ENCODE data around the gene MIAT. TPM values are rescaled to one million over a fixed set of nuclear protein-coding genes. Genes with fewer than 3 reads are reported as not detected.
A peak's percentile ranks its signal among the peaks of the same experiment; 100 is the strongest.

Gene MIAT
- total and polyA plus RNA-seq, 5 donors from 2014 or later: 1.4 to 305 (median 2.7) TPM

DNA sequence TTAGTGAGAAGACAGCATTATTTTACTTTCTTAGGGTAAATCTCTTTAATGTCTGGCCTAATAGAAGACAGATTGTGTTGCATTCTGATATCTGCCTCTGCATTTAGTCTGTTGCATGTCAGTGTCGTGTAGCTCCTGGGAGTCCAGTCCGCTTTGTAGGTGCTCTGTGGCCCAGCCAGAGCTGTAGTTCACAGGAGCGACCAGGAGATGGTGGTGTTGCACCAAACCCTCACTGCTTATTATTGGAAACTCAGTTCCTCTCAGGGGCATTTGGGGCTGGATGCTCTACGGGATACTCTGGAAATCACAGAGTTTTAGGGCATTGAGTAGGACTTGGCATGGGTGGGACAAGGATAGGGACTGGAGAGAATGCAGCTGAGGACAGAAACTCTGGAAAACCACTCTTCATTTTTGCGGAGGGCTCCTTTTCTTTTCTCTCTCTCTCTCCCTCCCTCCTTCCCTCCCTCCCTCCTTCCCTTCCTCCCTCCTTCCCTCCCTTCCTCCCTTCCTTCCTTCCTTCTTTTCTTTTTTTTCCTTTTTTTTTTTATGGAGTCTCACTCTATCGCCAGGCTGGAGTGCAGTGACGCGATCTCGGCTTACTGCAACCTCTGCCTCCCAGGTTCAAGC is 21.7 kb downstream of the MIAT start:
- peaks cover 18 to 84% (median 50%) of the 10 kb centered on the region in 4 donors for H3K4me1 Mint-ChIP-seq
- Histone ChIP-seq H3K4me1 (ENCODE audit: control insufficient read depth, insufficient read depth, low read length, poor library complexity, severe bottlenecking) (peaks cover 43% of the 10 kb centered on the region), H3K9me3 (ENCODE audit: control insufficient read depth in 2 of 2, low read length in 2 of 2) (no peaks in the 10 kb centered on the region), H3K4me3 (ENCODE audit: low read depth, low read length) (peak overlapping the region; percentile 41), H3K27me3 (ENCODE audit: control insufficient read depth, insufficient read depth, low read length) (no peaks in the 10 kb centered on the region), H3K27ac (ENCODE audit: insufficient read depth, low read length, poor library complexity, severe bottlenecking) (no peak overlapping the region), H3K36me3 (ENCODE audit: control insufficient read depth, insufficient read depth, low read length) (peaks cover 55% of the 10 kb centered on the region)
- peaks cover 50% of the 10 kb centered on the region for H3K36me3 Mint-ChIP-seq
- ATAC-seq (ENCODE audit: low read depth in 2 of 2) (peak; percentile 68 to 79), DNase-seq (peak; percentile 59 to 75 (median 63))
- no peaks in the 10 kb centered on the region for H3K27me3 Mint-ChIP-seq
- H3K27ac Mint-ChIP-seq: peak overlapping the region; percentile 42 to 87 (median 77)
- peak overlapping the region in 3 of 4 donors; percentile 60 to 80 (median 70) for H3K4me3 Mint-ChIP-seq
- H3K9me3 Mint-ChIP-seq: no peaks in the 10 kb centered on the region

DNA sequence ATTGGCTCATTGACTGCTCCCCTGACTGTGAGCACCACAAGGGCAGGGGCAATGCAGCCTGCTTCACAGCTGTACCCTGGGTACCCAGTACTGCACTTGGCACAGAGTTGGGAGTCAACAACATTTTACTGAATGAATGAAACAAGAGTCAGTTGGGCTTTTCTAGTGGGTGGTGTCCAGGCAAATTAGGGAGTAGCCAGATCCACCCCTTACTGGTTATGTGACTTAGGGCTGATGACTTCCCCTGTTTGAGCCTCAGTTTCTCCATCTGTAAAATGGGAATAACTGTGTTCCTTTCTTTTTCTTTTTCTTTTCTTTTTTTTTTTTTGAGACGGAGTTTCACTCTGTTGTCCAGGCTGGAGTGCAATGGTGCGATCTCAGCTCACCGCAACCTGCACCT is 23.1 kb downstream of the MIAT start:
- Mint-ChIP-seq H3K36me3 (peaks cover 39% of the 10 kb centered on the region), H3K27me3 (no peaks in the 10 kb centered on the region), H3K9me3 (no peaks in the 10 kb centered on the region), H3K4me3 (no peak overlapping the region), H3K4me1 (peaks cover 11 to 81% (median 45%) of the 10 kb centered on the region in 4 donors), H3K27ac (peak overlapping the region in 2 of 3 donors; percentile 13 to 75)
- no peaks in the 10 kb centered on the region for H3K9me3 ChIP-seq (ENCODE audit: control insufficient read depth in 2 of 2, low read length in 2 of 2)
- peaks cover 64% of the 10 kb centered on the region for H3K36me3 ChIP-seq (ENCODE audit: control insufficient read depth, insufficient read depth, low read length)
- no peak overlapping the region for H3K27ac ChIP-seq (ENCODE audit: insufficient read depth, low read length, poor library complexity, severe bottlenecking)
- DNase-seq: no peak
- no peaks in the 10 kb centered on the region for H3K27me3 ChIP-seq (ENCODE audit: control insufficient read depth, insufficient read depth, low read length)
- peaks cover 29% of the 10 kb centered on the region for H3K4me1 ChIP-seq (ENCODE audit: control insufficient read depth, insufficient read depth, low read length, poor library complexity, severe bottlenecking)
- ATAC-seq (ENCODE audit: low read depth in 2 of 2): no peak
- no peak overlapping the region for H3K4me3 ChIP-seq (ENCODE audit: low read depth, low read length)

DNA sequence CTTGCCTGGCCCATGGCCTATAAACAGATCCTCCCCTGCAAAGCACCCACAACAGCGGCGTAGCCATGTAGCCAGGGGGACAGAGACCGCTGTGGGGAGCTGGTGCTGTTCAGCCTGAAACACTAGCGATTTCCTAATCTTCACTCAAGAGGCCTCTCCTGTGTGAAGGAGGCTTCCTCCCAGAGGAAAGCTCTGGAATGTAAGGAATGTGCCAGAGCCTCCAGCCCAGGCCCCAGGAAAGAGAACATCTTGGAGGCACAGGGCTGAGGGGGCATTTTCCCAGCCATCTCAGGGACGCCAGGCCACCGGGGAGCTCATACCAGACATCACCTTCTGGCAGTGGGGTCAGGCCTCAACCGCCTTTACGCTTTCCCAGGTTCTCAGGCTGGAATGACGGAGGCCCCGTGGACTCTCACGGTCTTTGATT is 24.0 kb downstream of the MIAT start:
- H3K27ac ChIP-seq (ENCODE audit: insufficient read depth, low read length, poor library complexity, severe bottlenecking): no peak overlapping the region
- Mint-ChIP-seq H3K9me3 (no peaks in the 10 kb centered on the region), H3K36me3 (peaks cover 31% of the 10 kb centered on the region), H3K27me3 (no peaks in the 10 kb centered on the region), H3K27ac (peak overlapping the region in 1 of 3 donors; percentile 75), H3K4me3 (no peak overlapping the region), H3K4me1 (peaks cover 11 to 81% (median 41%) of the 10 kb centered on the region in 4 donors)
- H3K4me1 ChIP-seq (ENCODE audit: control insufficient read depth, insufficient read depth, low read length, poor library complexity, severe bottlenecking): peaks cover 20% of the 10 kb centered on the region
- peaks cover 64% of the 10 kb centered on the region for H3K36me3 ChIP-seq (ENCODE audit: control insufficient read depth, insufficient read depth, low read length)
- ATAC-seq (ENCODE audit: low read depth in 2 of 2) (no peak), DNase-seq (no peak)
- H3K4me3 ChIP-seq (ENCODE audit: low read depth, low read length): no peak overlapping the region
- no peaks in the 10 kb centered on the region for H3K9me3 ChIP-seq (ENCODE audit: control insufficient read depth in 2 of 2, low read length in 2 of 2)
- no peaks in the 10 kb centered on the region for H3K27me3 ChIP-seq (ENCODE audit: control insufficient read depth, insufficient read depth, low read length)

DNA sequence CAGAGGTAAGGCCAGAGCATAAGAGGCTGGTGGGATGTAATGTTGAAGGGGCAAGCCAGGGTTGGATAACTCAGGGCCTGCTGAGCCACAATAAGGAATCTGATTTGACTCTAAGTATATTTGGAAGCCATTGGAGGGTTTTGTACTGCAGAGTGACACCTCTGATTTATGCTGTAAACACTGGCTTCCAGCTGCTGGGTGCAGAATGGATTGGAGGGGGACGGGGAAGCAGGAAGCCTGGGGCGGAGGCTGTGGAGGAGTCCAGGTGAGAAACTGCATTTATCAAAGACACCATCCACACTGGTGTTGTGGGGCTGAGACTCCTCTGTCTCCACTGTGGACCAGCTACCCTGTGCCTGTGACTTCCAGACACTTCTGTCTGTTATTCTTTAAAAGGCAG is 26.8 kb downstream of the MIAT start:
- Mint-ChIP-seq H3K27ac (peak overlapping the region; percentile 65 to 90 (median 77)), H3K36me3 (peaks cover 33% of the 10 kb centered on the region), H3K27me3 (no peaks in the 10 kb centered on the region), H3K9me3 (no peaks in the 10 kb centered on the region), H3K4me1 (peaks cover 6 to 77% (median 39%) of the 10 kb centered on the region in 4 donors), H3K4me3 (peak overlapping the region in 1 of 4 donors; percentile 23)
- Histone ChIP-seq H3K36me3 (ENCODE audit: control insufficient read depth, insufficient read depth, low read length) (peaks cover 51% of the 10 kb centered on the region), H3K4me3 (ENCODE audit: low read depth, low read length) (no peak overlapping the region), H3K27me3 (ENCODE audit: control insufficient read depth, insufficient read depth, low read length) (no peaks in the 10 kb centered on the region), H3K9me3 (ENCODE audit: control insufficient read depth in 2 of 2, low read length in 2 of 2) (no peaks in the 10 kb centered on the region), H3K4me1 (ENCODE audit: control insufficient read depth, insufficient read depth, low read length, poor library complexity, severe bottlenecking) (peaks cover 14% of the 10 kb centered on the region), H3K27ac (ENCODE audit: insufficient read depth, low read length, poor library complexity, severe bottlenecking) (no peak overlapping the region)
- ATAC-seq (ENCODE audit: low read depth in 2 of 2): no peak
- no peak for DNase-seq

DNA sequence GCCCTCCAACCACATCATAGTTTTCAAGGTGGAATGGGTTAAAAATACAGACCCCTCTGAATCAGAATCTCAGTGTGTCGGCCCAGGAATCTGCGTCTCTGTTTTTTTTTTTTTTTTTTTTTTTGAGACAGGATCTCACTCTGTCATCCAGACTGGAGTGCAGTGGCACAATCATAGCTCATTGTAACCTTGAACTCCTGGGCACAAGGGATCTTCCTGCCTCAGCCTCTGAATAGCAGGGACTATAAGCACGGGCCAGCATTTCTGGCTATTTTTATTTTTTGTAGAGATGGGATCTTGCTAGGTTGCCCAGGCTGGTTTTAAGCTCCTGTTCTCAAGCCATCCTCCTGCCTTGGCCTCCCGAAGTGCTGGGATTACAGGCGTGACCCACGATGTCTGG is 28.2 kb downstream of the MIAT start:
- H3K36me3 ChIP-seq (ENCODE audit: control insufficient read depth, insufficient read depth, low read length): peaks cover 41% of the 10 kb centered on the region
- H3K4me1 ChIP-seq (ENCODE audit: control insufficient read depth, insufficient read depth, low read length, poor library complexity, severe bottlenecking): peaks cover 13% of the 10 kb centered on the region
- no peaks in the 10 kb centered on the region for H3K9me3 ChIP-seq (ENCODE audit: control insufficient read depth in 2 of 2, low read length in 2 of 2)
- H3K4me1 Mint-ChIP-seq: peaks cover 8 to 78% (median 44%) of the 10 kb centered on the region in 4 donors
- peaks cover 28% of the 10 kb centered on the region for H3K36me3 Mint-ChIP-seq
- no peak overlapping the region for H3K4me3 ChIP-seq (ENCODE audit: low read depth, low read length)
- DNase-seq (no peak), ATAC-seq (ENCODE audit: low read depth in 2 of 2) (no peak)
- no peak overlapping the region for H3K4me3 Mint-ChIP-seq
- H3K27me3 ChIP-seq (ENCODE audit: control insufficient read depth, insufficient read depth, low read length): no peaks in the 10 kb centered on the region
- H3K27me3 Mint-ChIP-seq: no peaks in the 10 kb centered on the region
- peak overlapping the region in 2 of 3 donors; percentile 41 to 76 for H3K27ac Mint-ChIP-seq
- H3K9me3 Mint-ChIP-seq: no peaks in the 10 kb centered on the region
- no peak overlapping the region for H3K27ac ChIP-seq (ENCODE audit: insufficient read depth, low read length, poor library complexity, severe bottlenecking)

DNA sequence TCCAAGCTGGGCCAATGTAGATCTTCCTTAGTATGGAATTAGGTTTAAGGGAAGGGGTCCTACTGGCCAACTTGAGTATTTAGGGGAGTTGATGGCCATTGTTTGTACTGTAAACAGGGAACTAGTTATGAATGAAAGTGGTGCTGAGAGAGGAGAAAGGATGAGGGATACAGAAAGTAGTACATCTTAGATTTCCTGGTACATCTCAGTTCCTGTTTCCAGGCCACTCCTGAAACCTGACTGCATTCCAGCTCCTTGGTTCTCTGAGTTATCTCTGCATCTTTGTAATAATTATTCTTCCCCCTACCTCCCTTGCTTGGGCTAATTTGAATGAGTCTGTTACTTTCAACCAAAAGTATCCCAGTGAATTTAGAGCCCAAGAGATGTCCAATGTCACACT is 30.1 kb downstream of the MIAT start:
- H3K4me3 Mint-ChIP-seq: no peak overlapping the region
- peak overlapping the region in 1 of 3 donors; percentile 44 for H3K27ac Mint-ChIP-seq
- no peaks in the 10 kb centered on the region for H3K9me3 Mint-ChIP-seq
- Histone ChIP-seq H3K4me3 (ENCODE audit: low read depth, low read length) (no peak overlapping the region), H3K4me1 (ENCODE audit: control insufficient read depth, insufficient read depth, low read length, poor library complexity, severe bottlenecking) (peaks cover 21% of the 10 kb centered on the region), H3K36me3 (ENCODE audit: control insufficient read depth, insufficient read depth, low read length) (peaks cover 27% of the 10 kb centered on the region), H3K27me3 (ENCODE audit: control insufficient read depth, insufficient read depth, low read length) (no peaks in the 10 kb centered on the region), H3K27ac (ENCODE audit: insufficient read depth, low read length, poor library complexity, severe bottlenecking) (no peak overlapping the region), H3K9me3 (ENCODE audit: control insufficient read depth in 2 of 2, low read length in 2 of 2) (no peaks in the 10 kb centered on the region)
- no peak for DNase-seq
- ATAC-seq (ENCODE audit: low read depth in 2 of 2): no peak
- peaks cover 33% of the 10 kb centered on the region for H3K36me3 Mint-ChIP-seq
- H3K4me1 Mint-ChIP-seq: peaks cover 18 to 88% (median 54%) of the 10 kb centered on the region in 4 donors
- no peaks in the 10 kb centered on the region for H3K27me3 Mint-ChIP-seq

DNA sequence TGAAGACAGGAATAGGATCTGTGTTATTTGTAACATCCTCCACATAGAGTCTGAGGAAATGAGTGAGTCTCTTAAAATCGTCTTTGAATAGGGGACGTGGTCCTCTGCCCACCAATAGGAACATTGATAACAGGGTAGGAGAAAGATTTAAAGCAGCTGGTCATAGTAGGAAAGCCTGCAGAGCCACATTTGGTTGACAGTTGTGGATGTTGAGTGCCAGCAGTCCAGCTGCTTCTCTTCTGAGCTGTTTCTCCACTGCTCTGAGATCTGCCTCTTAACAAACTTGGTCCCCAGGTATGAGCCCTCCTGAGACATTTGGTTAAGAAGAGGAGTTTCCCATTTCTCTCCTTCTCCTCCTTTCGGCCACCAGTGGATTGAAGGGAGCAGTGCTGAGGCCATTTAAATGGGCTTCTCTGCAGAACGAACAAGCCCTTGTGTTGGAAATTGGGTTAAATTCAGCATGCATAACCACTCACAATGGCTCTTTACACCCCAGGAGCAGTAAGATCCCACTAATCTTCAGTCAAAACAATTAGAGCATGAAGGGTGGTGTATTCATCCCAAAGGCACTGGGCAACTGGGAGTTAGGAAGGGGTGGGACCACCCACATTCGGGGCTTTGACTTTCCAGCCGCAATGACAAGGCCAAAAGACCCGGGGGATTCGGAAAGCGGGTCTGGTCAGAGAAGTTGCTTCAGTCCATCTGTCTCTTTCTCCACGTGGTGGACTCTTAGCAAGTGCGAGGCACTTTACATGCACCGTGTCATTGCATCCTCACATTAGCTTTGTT is 32.3 kb downstream of the MIAT start:
- H3K27me3 Mint-ChIP-seq: no peaks in the 10 kb centered on the region
- peaks cover 20 to 91% (median 51%) of the 10 kb centered on the region in 4 donors for H3K4me1 Mint-ChIP-seq
- no peak for ATAC-seq (ENCODE audit: low read depth in 2 of 2)
- no peak for DNase-seq
- no peaks in the 10 kb centered on the region for H3K9me3 ChIP-seq (ENCODE audit: control insufficient read depth in 2 of 2, low read length in 2 of 2)
- H3K27ac Mint-ChIP-seq: peak overlapping the region; percentile 59 to 86 (median 82)
- H3K27me3 ChIP-seq (ENCODE audit: control insufficient read depth, insufficient read depth, low read length): no peaks in the 10 kb centered on the region
- H3K27ac ChIP-seq (ENCODE audit: insufficient read depth, low read length, poor library complexity, severe bottlenecking): no peak overlapping the region
- H3K9me3 Mint-ChIP-seq: peaks cover 0 to 1% (median 0%) of the 10 kb centered on the region in 7 donors
- H3K36me3 Mint-ChIP-seq: peaks cover 34% of the 10 kb centered on the region
- H3K36me3 ChIP-seq (ENCODE audit: control insufficient read depth, insufficient read depth, low read length): peaks cover 35% of the 10 kb centered on the region
- no peak overlapping the region for H3K4me3 ChIP-seq (ENCODE audit: low read depth, low read length)
- peaks cover 18% of the 10 kb centered on the region for H3K4me1 ChIP-seq (ENCODE audit: control insufficient read depth, insufficient read depth, low read length, poor library complexity, severe bottlenecking)
- H3K4me3 Mint-ChIP-seq: peak overlapping the region in 1 of 4 donors; percentile 17

Data from CD4-positive, CD25-positive, alpha-beta regulatory T cell (primary cell).